Stomach (tissue), 9 donors: ENCODE data around the gene PSMD3. TPM values are rescaled to one million over a fixed set of nuclear protein-coding genes. Genes with fewer than 3 reads are reported as not detected.
"Not testable (repeated sequence)": the region's sequence is repeated elsewhere in the genome, so short reads cannot be mapped to it uniquely, and the experiment has no call there.

Experiments used
- DNase-seq, 2 donors: peaks; one replicate each; pipeline versions ENCODE4 v3.0.0 to v3.0.0-alpha.2; 2013 to 2019
- H3K27ac ChIP-seq, 5 donors: fragments of 200-600 bp in 4 of 5; sonication (generic) in 4 of 5; one replicate each; pipeline ENCODE4 v1.5.1; 2013 to 2019; ENCODE audit warnings: mild to moderate bottlenecking in 1 of 5, moderate library complexity in 1 of 5
- H3K27me3 ChIP-seq, 3 donors: fragments of 200-600 bp; sonication (generic); one replicate each; pipeline ENCODE4 v1.5.1; 2017 to 2019; ENCODE audit warnings: mixed run types in 1 of 3
- H3K36me3 ChIP-seq, 4 donors: fragments of 200-600 bp; sonication (generic); 1 replicate in 3 of 4; 2 replicates in 1 of 4; pipeline ENCODE4 v1.5.1; 2016 to 2019
- H3K4me1 ChIP-seq, 4 donors: fragments of 200-600 bp; sonication (generic); one replicate each; pipeline ENCODE4 v1.5.1; 2016 to 2019
- H3K4me3 ChIP-seq, 4 donors: fragments of 200-600 bp; sonication (generic) in 3 of 4; one replicate each; pipeline ENCODE4 v1.5.1; 2016 to 2019; ENCODE audit warnings: mild to moderate bottlenecking in 1 of 4
- H3K9me3 ChIP-seq, 4 donors: fragments of 200-600 bp; sonication (generic); one replicate each; pipeline ENCODE4 v1.5.1; 2016 to 2019
- CTCF ChIP-seq, 7 experiments: fragments of 450-650 bp in 4 of 7; fragments of 200-600 bp in 3 of 7; sonication (generic) in 3 of 7; IDR thresholded peaks; one replicate each; pipeline ENCODE4 v1.5.1; 2016 to 2019; ENCODE audit warnings: antibody characterized with exemption in 7 of 7, control low read depth in 2 of 7, mild to moderate bottlenecking in 1 of 7
- EP300 ChIP-seq: sonication (generic); formaldehyde crosslinking; IDR thresholded peaks from one replicate; pipeline ENCODE4 v1.6.1; 2017; ENCODE audit warnings: antibody characterized with exemption
- POLR2A ChIP-seq, 4 donors: fragments of 450-650 bp; IDR thresholded peaks; one replicate each; pipeline ENCODE4 v1.6.1; 2016; ENCODE audit warnings: antibody characterized with exemption in 4 of 4, control low read depth in 2 of 4, mild to moderate bottlenecking in 1 of 4, moderate library complexity in 1 of 4
- POLR2AphosphoS5 ChIP-seq, 3 donors: sonication (generic); formaldehyde crosslinking; IDR thresholded peaks; one replicate each; pipeline ENCODE4 v1.6.1; 2016; ENCODE audit warnings: antibody characterized with exemption in 3 of 3
- WGBS, 5 donors: extraction: QIAGEN DNeasy Blood & Tissue Kit in 3 of 5; methylation state at CpG; one replicate each; pipeline versions ENCODE4 v1.1.5 to v1.1.7; 2013 to 2018; 5-methylcytosine and 5-hydroxymethylcytosine counted together
- intact Hi-C: fragments of 100-400 bp; cut with DNase I; formaldehyde crosslinking; loops from one replicate; pipeline ENCODE4 v1.15.1; 2023; ENCODE audit warnings: low total_unique reads
- polyA plus RNA-seq, 3 donors: library from polyadenylated mRNA; stranded (reverse); fragments of 200-250 nt; gene quantifications; one replicate each; pipeline ENCODE4 v1.2.3, GENCODE V29; 2013
- total RNA-seq, 5 donors: library from RNA; depleted of rRNA; stranded (reverse); fragments of >200 nt; gene quantifications; one replicate each; pipeline versions ENCODE4 v1.1.0 to v1.2.3, GENCODE V29; 2014 to 2016
- donor health status: healthy with polysubstance abuse.
- donor health status: Bipolar disorder and iron deficiency.
- donor health status: healthy.

Gene PSMD3
- total and polyA plus RNA-seq, 8 donors, result 13.4 to 140 (median 47.3) TPM

GRCh38 chr17:39943702-39944392, 36.8 kb upstream of the PSMD3 start:
- Histone ChIP-seq H3K27ac (no peak overlapping the region), H3K27me3 (no peaks in the 10 kb centered on the region), H3K4me1 (peaks cover 0 to 8% (median 0%) of the 10 kb centered on the region in 4 donors), H3K36me3 (no peaks in the 10 kb centered on the region), H3K4me3 (no peak overlapping the region), H3K9me3 (no peaks in the 10 kb centered on the region)
- DNase-seq, result no peak
- 74 to 90% (median 87%) methylated on average over 13 to 14 of the region's 14 CpGs for WGBS, 5 donors
- TF ChIP-seq CTCF (IDR thresholded peaks at IDR 0.05), result no peak
- TF ChIP-seq POLR2A (IDR thresholded peaks at IDR 0.05), result no peak
- TF ChIP-seq EP300, result no peak
- no peak for TF ChIP-seq POLR2AphosphoS5 (IDR thresholded peaks at IDR 0.05)
- intact Hi-C loops, result no loop called here

GRCh38 chr17:39944393-39944711, 36.3 kb upstream of the PSMD3 start:
- 76 to 85% (median 80%) methylated on average over 9 to 16 of the region's 16 CpGs for WGBS, 5 donors
- intact Hi-C loops, result no loop called here

GRCh38 chr17:39946551-39947330, 33.9 kb upstream of the PSMD3 start:
- Histone ChIP-seq H3K36me3 (no peaks in the 10 kb centered on the region), H3K4me3 (no peak overlapping the region), H3K27ac (no peak overlapping the region), H3K27me3 (no peaks in the 10 kb centered on the region), H3K4me1 (no peaks in the 10 kb centered on the region), H3K9me3 (no peaks in the 10 kb centered on the region)
- no peak for TF ChIP-seq POLR2AphosphoS5 (IDR thresholded peaks at IDR 0.05)
- TF ChIP-seq CTCF (IDR thresholded peaks at IDR 0.05), result no peak
- TF ChIP-seq POLR2A (IDR thresholded peaks at IDR 0.05), result no peak
- no peak for TF ChIP-seq EP300
- WGBS, 5 donors, result 74 to 91% (median 83%) methylated on average over 11 to 15 of the region's 15 CpGs
- no peak for DNase-seq
- intact Hi-C loops, result no loop called here

More at GRCh38 chr17:39944393-39944711, 36.3 kb upstream of the PSMD3 start:
- Histone ChIP-seq H3K36me3 (no peaks in the 10 kb centered on the region), H3K4me1 (peaks cover 0 to 7% (median 0%) of the 10 kb centered on the region in 4 donors), H3K27ac (no peak overlapping the region), H3K27me3 (no peaks in the 10 kb centered on the region), H3K9me3 (no peaks in the 10 kb centered on the region), H3K4me3 (no peak overlapping the region)
- DNase-seq, result no peak
- TF ChIP-seq EP300, result no peak

GRCh38 chr17:39948489-39948828, 32.1 kb upstream of the PSMD3 start:
- 78 to 86% (median 81%) methylated on average over 5 of the region's 5 CpGs for WGBS, 5 donors
- H3K27me3 ChIP-seq, H3K36me3 ChIP-seq, H3K4me3 ChIP-seq, DNase-seq, H3K27ac ChIP-seq, intact Hi-C loops, H3K9me3 ChIP-seq: not testable (repeated sequence)
- H3K4me1 ChIP-seq, result peaks cover 0 to 12% (median 8%) of the 10 kb centered on the region in 4 donors

GRCh38 chr17:39949028-39949427, 31.6 kb upstream of the PSMD3 start:
- no peak for DNase-seq
- Histone ChIP-seq H3K9me3 (no peaks in the 10 kb centered on the region), H3K36me3 (no peaks in the 10 kb centered on the region), H3K27me3 (no peaks in the 10 kb centered on the region), H3K27ac (no peak overlapping the region), H3K4me1 (peaks cover 0 to 16% (median 11%) of the 10 kb centered on the region in 4 donors), H3K4me3 (no peak overlapping the region)
- 56 to 79% (median 64%) methylated on average over 2 of the region's 2 CpGs for WGBS, 5 donors
- TF ChIP-seq EP300 (no peak), POLR2A (IDR thresholded peaks at IDR 0.05) (no peak)
- intact Hi-C loops, result no loop called here

GRCh38 chr17:39950871-39951348, 29.7 kb upstream of the PSMD3 start:
- Histone ChIP-seq H3K9me3 (no peaks in the 10 kb centered on the region), H3K4me1 (peaks cover 0 to 16% (median 11%) of the 10 kb centered on the region in 4 donors), H3K27ac (no peak overlapping the region), H3K4me3 (no peak overlapping the region), H3K27me3 (no peaks in the 10 kb centered on the region), H3K36me3 (no peaks in the 10 kb centered on the region)
- WGBS, 5 donors, result 41 to 69% (median 65%) methylated on average over 5 of the region's 5 CpGs
- TF ChIP-seq CTCF (IDR thresholded peaks at IDR 0.05) (no peak), POLR2A (IDR thresholded peaks at IDR 0.05) (no peak), EP300 (no peak), POLR2AphosphoS5 (IDR thresholded peaks at IDR 0.05) (no peak)
- DNase-seq, result peak in 1 of 2 donors; percentile 47
- intact Hi-C loops, result no loop called here
